GM19328 (cell line): Measurements from ENCODE around the gene SMYD3.

ENCODE experiments used
- ATAC-seq: cut with Tn5 transposase; IDR thresholded peaks from one replicate; pipeline ENCODE4 v1.9.1; 2021; ENCODE audit warnings: mild to moderate bottlenecking, moderate library complexity; ENCODE audit not compliant: unreplicated experiment

SMYD3 gene

GRCh38 chr1:246281195-246281594, 225.9 kb downstream of the SMYD3 start:
- ATAC-seq: no peak

GRCh38 chr1:246280551-246280950, 226.5 kb downstream of the SMYD3 start:
- ATAC-seq: no peak

GRCh38 chr1:246279402-246279801, 227.7 kb downstream of the SMYD3 start:
- ATAC-seq: no peak

- ATAC-seq: no peak
Measured at GRCh38 chr1:246278371-246278770, 228.7 kb downstream of the SMYD3 start.

GRCh38 chr1:246275036-246275435, 232.0 kb downstream of the SMYD3 start:
- ATAC-seq: no peak

GRCh38 chr1:246274186-246274585, 232.9 kb downstream of the SMYD3 start:
- ATAC-seq: no peak

- ATAC-seq: no peak
Measured at GRCh38 chr1:246271516-246271915, 235.6 kb downstream of the SMYD3 start.

- ATAC-seq: no peak
Measured at GRCh38 chr1:246270236-246270635, 236.8 kb downstream of the SMYD3 start.

GRCh38 chr1:246269466-246269865, 237.6 kb downstream of the SMYD3 start:
- ATAC-seq: no peak

- ATAC-seq: no peak
Measured at GRCh38 chr1:246267896-246268295, 239.2 kb downstream of the SMYD3 start.

- no peak for ATAC-seq
Measured at GRCh38 chr1:246267426-246267825, 239.7 kb downstream of the SMYD3 start.

GRCh38 chr1:246265481-246265880, 241.6 kb downstream of the SMYD3 start:
- ATAC-seq: no peak

GRCh38 chr1:246262281-246262680, 244.8 kb downstream of the SMYD3 start:
- no peak for ATAC-seq

- ATAC-seq: no peak
Measured at GRCh38 chr1:246261639-246262038, 245.4 kb downstream of the SMYD3 start.

GRCh38 chr1:246258250-246258649, 248.8 kb downstream of the SMYD3 start:
- no peak for ATAC-seq

- no peak for ATAC-seq
Measured at GRCh38 chr1:246255773-246256172, 251.3 kb downstream of the SMYD3 start.

- ATAC-seq: no peak
Measured at GRCh38 chr1:246254854-246255253, 252.2 kb downstream of the SMYD3 start.

GRCh38 chr1:246246430-246246829, 260.6 kb downstream of the SMYD3 start:
- ATAC-seq: no peak

GRCh38 chr1:246245541-246245940, 261.5 kb downstream of the SMYD3 start:
- ATAC-seq: no peak

- no peak for ATAC-seq
Measured at GRCh38 chr1:246232126-246232525, 275.0 kb downstream of the SMYD3 start.

GRCh38 chr1:246226041-246226440, 281.0 kb downstream of the SMYD3 start:
- ATAC-seq: no peak

- no peak for ATAC-seq
Measured at GRCh38 chr1:246221485-246222255, 285.4 kb downstream of the SMYD3 start.

- no peak for ATAC-seq
Measured at GRCh38 chr1:246220495-246221065, 286.5 kb downstream of the SMYD3 start.
